Fibroblast of the aortic adventitia (primary cell): ENCODE results near the gene IFNAR1. TPM values are rescaled to one million over a fixed set of nuclear protein-coding genes. Genes with fewer than 3 reads are reported as not detected.

Experiments
- DNase-seq: peaks from one replicate; pipeline ENCODE4 v3.0.0-alpha.2; 2010; ENCODE audit warnings: low read depth
- H3K4me3 ChIP-seq: 2 replicates; pipeline ENCODE4 v1.5.1; 2011; ENCODE audit warnings: low read depth, mild to moderate bottlenecking, control low read depth, low read length, moderate library complexity
- total RNA-seq: library from RNA; depleted of rRNA; stranded (reverse); fragments of >200 nt; gene quantifications from 2 replicates; pipeline ENCODE4 v1.2.3, GENCODE V29; 2012; ENCODE audit warnings: low replicate concordance
- TF ChIP-seq, protein P1 (sequence below): IDR thresholded peaks from 2 replicates; pipeline ENCODE4 v1.5.1; 2011; ENCODE audit warnings: mild to moderate bottlenecking, low read length, control low read depth, inconsistent platforms; ENCODE audit not compliant: insufficient read depth

The IFNAR1 gene
- total RNA-seq, 1 donor: 39.3 TPM

GRCh38 chr21:33406493-33406892, 81.7 kb downstream of the IFNAR1 start:
- DNase-seq: no peak
- TF ChIP-seq, protein P1, sequence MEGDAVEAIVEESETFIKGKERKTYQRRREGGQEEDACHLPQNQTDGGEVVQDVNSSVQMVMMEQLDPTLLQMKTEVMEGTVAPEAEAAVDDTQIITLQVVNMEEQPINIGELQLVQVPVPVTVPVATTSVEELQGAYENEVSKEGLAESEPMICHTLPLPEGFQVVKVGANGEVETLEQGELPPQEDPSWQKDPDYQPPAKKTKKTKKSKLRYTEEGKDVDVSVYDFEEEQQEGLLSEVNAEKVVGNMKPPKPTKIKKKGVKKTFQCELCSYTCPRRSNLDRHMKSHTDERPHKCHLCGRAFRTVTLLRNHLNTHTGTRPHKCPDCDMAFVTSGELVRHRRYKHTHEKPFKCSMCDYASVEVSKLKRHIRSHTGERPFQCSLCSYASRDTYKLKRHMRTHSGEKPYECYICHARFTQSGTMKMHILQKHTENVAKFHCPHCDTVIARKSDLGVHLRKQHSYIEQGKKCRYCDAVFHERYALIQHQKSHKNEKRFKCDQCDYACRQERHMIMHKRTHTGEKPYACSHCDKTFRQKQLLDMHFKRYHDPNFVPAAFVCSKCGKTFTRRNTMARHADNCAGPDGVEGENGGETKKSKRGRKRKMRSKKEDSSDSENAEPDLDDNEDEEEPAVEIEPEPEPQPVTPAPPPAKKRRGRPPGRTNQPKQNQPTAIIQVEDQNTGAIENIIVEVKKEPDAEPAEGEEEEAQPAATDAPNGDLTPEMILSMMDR: no peak
- H3K4me3 ChIP-seq: no peak overlapping the region

Other genes with a start within 250 kb of the IFNAR1 start
- 6.0 and 6.5 TPM in 2 replicates for gene IFNAR2, start 95.0 kb upstream of the IFNAR1 start, total RNA-seq
- 31.0 and 39.8 TPM in 2 replicates for gene IL10RB, start 58.6 kb upstream of the IFNAR1 start, total RNA-seq
- 10.6 and 64.2 TPM in 2 replicates for gene IFNGR2, start 78.4 kb downstream of the IFNAR1 start, total RNA-seq
- 28.7 and 33.4 TPM in 2 replicates for gene TMEM50B, start 155.0 kb downstream of the IFNAR1 start, total RNA-seq
- gene DNAJC28, start 166.7 kb downstream of the IFNAR1 start, total RNA-seq: 2.7 and 3.7 TPM in 2 replicates
- 75.4 and 104 TPM in 2 replicates for gene GART, start 217.1 kb downstream of the IFNAR1 start, total RNA-seq
- 138 and 178 TPM in 2 replicates for gene SON, start 218.1 kb downstream of the IFNAR1 start, total RNA-seq